ENCODE data around the gene ZNF236.

GRCh38 chr18:76827205-76828200 is 5.1 kb downstream of the ZNF236 start:
- TF ChIP-seq CTCF (IDR thresholded peaks at IDR 0.05; ENCODE audit: poor library complexity, severe bottlenecking) = no peak
- no peak for TF ChIP-seq SMC3 (conservative IDR thresholded peaks at IDR 0.05; ENCODE audit: poor library complexity)
- no peak for TF ChIP-seq EZH2 (IDR thresholded peaks at IDR 0.05; ENCODE audit: borderline replicate concordance, insufficient read depth, low read length, poor library complexity, severe bottlenecking)
- TF ChIP-seq TAF1 (IDR thresholded peaks at IDR 0.05; ENCODE audit: low read depth) = no peak
- no peak for TF ChIP-seq POLR2AphosphoS5 (IDR thresholded peaks at IDR 0.05)
- TF ChIP-seq EP300 (conservative IDR thresholded peaks at IDR 0.05; ENCODE audit: poor library complexity, severe bottlenecking) = no peak
- TF ChIP-seq, protein P1, sequence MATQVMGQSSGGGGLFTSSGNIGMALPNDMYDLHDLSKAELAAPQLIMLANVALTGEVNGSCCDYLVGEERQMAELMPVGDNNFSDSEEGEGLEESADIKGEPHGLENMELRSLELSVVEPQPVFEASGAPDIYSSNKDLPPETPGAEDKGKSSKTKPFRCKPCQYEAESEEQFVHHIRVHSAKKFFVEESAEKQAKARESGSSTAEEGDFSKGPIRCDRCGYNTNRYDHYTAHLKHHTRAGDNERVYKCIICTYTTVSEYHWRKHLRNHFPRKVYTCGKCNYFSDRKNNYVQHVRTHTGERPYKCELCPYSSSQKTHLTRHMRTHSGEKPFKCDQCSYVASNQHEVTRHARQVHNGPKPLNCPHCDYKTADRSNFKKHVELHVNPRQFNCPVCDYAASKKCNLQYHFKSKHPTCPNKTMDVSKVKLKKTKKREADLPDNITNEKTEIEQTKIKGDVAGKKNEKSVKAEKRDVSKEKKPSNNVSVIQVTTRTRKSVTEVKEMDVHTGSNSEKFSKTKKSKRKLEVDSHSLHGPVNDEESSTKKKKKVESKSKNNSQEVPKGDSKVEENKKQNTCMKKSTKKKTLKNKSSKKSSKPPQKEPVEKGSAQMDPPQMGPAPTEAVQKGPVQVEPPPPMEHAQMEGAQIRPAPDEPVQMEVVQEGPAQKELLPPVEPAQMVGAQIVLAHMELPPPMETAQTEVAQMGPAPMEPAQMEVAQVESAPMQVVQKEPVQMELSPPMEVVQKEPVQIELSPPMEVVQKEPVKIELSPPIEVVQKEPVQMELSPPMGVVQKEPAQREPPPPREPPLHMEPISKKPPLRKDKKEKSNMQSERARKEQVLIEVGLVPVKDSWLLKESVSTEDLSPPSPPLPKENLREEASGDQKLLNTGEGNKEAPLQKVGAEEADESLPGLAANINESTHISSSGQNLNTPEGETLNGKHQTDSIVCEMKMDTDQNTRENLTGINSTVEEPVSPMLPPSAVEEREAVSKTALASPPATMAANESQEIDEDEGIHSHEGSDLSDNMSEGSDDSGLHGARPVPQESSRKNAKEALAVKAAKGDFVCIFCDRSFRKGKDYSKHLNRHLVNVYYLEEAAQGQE (IDR thresholded peaks at IDR 0.05; ENCODE audit: borderline replicate concordance) = no peak

All from neural cell (in vitro differentiated cells).